MCF 10A (cell line): Measurements from ENCODE around the gene SLC4A8. TPM values are rescaled to one million over a fixed set of nuclear protein-coding genes. Genes with fewer than 3 reads are reported as not detected.
"Not testable (repeated sequence)": the region's sequence is repeated elsewhere in the genome, so short reads cannot be mapped to it uniquely, and the experiment has no call there.

Experiments
- BruUV-seq: library from RNA; stranded (reverse); fragments of 400-500 nt; replicated peaks from 2 replicates; lab custom pipeline; 2021; lab: Mats Ljungman, UMichigan
- CTCF ChIA-PET: fragments of 300-600 bp; sonication (Branson Sonifier 250); formaldehyde crosslinking; extraction: SDS; loops from one replicate; lab custom pipeline; 2021; ENCODE audit warnings: antibody characterized with exemption, inconsistent platforms; lab: Yijun Ruan, JAX
- POLR2A ChIA-PET: fragments of 300-600, 350-650 bp; sonication (Branson Sonifier 250); formaldehyde crosslinking; extraction: SDS; loops from one replicate; lab custom pipeline; 2020; ENCODE audit warnings: antibody characterized with exemption, inconsistent platforms; lab: Yijun Ruan, JAX
- DNase-seq: peaks from one replicate; pipeline ENCODE4 v3.0.0-alpha.2; 2018; ENCODE audit not compliant: unreplicated experiment
- H3K27ac Mint-ChIP-seq: one replicate; pipeline ENCODE4 v1.8.0; 2022; ENCODE audit warnings: mild to moderate bottlenecking, low read depth, mixed read lengths; ENCODE audit not compliant: unreplicated experiment
- H3K27me3 Mint-ChIP-seq: one replicate; pipeline ENCODE4 v1.8.0; 2022; ENCODE audit warnings: mixed read lengths; ENCODE audit not compliant: insufficient read depth, unreplicated experiment
- H3K36me3 Mint-ChIP-seq: one replicate; pipeline ENCODE4 v1.8.0; 2022; ENCODE audit warnings: mild to moderate bottlenecking, moderate library complexity, mixed read lengths; ENCODE audit not compliant: insufficient read depth, unreplicated experiment
- H3K4me1 Mint-ChIP-seq: one replicate; pipeline ENCODE4 v1.8.0; 2022; ENCODE audit warnings: mixed read lengths; ENCODE audit not compliant: insufficient read depth, unreplicated experiment
- H3K4me3 Mint-ChIP-seq: one replicate; pipeline ENCODE4 v1.8.0; 2022; ENCODE audit warnings: mild to moderate bottlenecking, moderate library complexity, mixed read lengths; ENCODE audit not compliant: unreplicated experiment
- H3K9me3 Mint-ChIP-seq: one replicate; pipeline ENCODE4 v1.8.0; 2022; ENCODE audit warnings: mixed read lengths; ENCODE audit not compliant: unreplicated experiment
- intact Hi-C: fragments of 100-400 bp; cut with micrococcal nuclease; formaldehyde crosslinking; loops from 2 replicates; pipeline ENCODE4 v1.14.1; 2022
- total RNA-seq: library from RNA; stranded (reverse); gene quantifications from 2 replicates; pipeline ENCODE4 v1.2.3, GENCODE V29; 2022
- TF ChIP-seq, protein P1 (sequence below): fragments of 200-600 bp; IDR thresholded peaks from one replicate; pipeline ENCODE4 v1.8.0; 2022; ENCODE audit warnings: antibody characterized with exemption, mild to moderate bottlenecking; ENCODE audit not compliant: unreplicated experiment

The SLC4A8 gene
- total RNA-seq, 1 experiment from 2014 or later, result 1.1 TPM

DNA sequence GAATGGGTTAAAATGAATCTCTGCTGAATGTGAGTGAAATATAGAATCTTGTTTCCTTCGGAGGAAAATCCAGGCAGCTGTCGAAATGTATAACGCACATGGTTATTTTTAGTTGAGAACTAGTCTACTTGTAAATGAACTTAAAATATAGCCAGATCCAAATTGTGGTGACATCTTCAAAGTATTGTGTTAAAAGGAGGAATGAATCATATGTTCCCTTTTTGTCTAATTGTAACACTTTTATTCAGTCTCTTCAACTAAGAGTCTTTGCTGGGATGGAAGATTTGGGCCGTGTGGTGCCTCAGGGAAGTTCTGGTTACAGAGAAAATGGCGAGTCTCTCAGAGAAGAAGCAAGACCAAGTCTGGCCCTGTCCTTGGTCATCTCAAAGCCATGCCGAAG, 82.5 kb downstream of the SLC4A8 start:
- no peak overlapping the region for H3K4me3 Mint-ChIP-seq
- no peak for DNase-seq
- no peaks in the 10 kb centered on the region for H3K4me1 Mint-ChIP-seq
- H3K36me3 Mint-ChIP-seq, result no peaks in the 10 kb centered on the region
- no TSS peak for BruUV-seq
- POLR2A ChIA-PET, result interaction anchor here (0.7 kb wide), 1 partner anchor 90 kb away, joined by 3 read pairs; no protein-coding TSS in a partner anchor
- no peak overlapping the region for H3K27ac Mint-ChIP-seq
- intact Hi-C loops, result no loop called here
- CTCF ChIA-PET, result no interaction called here
- H3K9me3 Mint-ChIP-seq, result no peaks in the 10 kb centered on the region
- TF ChIP-seq, protein P1, sequence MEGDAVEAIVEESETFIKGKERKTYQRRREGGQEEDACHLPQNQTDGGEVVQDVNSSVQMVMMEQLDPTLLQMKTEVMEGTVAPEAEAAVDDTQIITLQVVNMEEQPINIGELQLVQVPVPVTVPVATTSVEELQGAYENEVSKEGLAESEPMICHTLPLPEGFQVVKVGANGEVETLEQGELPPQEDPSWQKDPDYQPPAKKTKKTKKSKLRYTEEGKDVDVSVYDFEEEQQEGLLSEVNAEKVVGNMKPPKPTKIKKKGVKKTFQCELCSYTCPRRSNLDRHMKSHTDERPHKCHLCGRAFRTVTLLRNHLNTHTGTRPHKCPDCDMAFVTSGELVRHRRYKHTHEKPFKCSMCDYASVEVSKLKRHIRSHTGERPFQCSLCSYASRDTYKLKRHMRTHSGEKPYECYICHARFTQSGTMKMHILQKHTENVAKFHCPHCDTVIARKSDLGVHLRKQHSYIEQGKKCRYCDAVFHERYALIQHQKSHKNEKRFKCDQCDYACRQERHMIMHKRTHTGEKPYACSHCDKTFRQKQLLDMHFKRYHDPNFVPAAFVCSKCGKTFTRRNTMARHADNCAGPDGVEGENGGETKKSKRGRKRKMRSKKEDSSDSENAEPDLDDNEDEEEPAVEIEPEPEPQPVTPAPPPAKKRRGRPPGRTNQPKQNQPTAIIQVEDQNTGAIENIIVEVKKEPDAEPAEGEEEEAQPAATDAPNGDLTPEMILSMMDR, result no peak
- peaks cover 60% of the 10 kb centered on the region for H3K27me3 Mint-ChIP-seq

DNA sequence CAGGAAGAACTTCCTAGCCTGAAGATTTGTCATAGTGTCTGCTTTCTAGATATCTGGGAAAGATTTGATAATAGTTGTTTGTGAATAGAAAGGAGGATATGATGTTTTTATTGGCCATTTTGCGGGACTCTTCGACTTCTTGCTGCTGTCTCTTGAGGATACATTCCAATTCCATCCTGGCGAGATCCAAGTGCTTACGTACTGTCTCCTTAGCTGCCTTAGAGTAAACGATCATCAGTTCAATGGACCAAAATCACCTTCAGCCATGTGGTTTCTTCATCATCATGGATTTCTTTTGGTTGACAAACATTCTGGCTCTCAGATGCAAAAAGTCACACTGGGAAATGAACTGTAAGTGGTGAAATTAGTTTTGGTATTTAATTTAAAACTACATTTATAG, 83.7 kb downstream of the SLC4A8 start:
- Mint-ChIP-seq H3K4me3 (no peak overlapping the region), H3K27me3 (peaks cover 71% of the 10 kb centered on the region), H3K9me3 (no peaks in the 10 kb centered on the region), H3K27ac (no peak overlapping the region), H3K36me3 (no peaks in the 10 kb centered on the region), H3K4me1 (no peaks in the 10 kb centered on the region)
- ChIA-PET CTCF (no interaction called here), POLR2A (no interaction called here)
- no peak for DNase-seq
- intact Hi-C loops, result no loop called here
- BruUV-seq, result no TSS peak
- TF ChIP-seq, protein P1, result no peak

DNA sequence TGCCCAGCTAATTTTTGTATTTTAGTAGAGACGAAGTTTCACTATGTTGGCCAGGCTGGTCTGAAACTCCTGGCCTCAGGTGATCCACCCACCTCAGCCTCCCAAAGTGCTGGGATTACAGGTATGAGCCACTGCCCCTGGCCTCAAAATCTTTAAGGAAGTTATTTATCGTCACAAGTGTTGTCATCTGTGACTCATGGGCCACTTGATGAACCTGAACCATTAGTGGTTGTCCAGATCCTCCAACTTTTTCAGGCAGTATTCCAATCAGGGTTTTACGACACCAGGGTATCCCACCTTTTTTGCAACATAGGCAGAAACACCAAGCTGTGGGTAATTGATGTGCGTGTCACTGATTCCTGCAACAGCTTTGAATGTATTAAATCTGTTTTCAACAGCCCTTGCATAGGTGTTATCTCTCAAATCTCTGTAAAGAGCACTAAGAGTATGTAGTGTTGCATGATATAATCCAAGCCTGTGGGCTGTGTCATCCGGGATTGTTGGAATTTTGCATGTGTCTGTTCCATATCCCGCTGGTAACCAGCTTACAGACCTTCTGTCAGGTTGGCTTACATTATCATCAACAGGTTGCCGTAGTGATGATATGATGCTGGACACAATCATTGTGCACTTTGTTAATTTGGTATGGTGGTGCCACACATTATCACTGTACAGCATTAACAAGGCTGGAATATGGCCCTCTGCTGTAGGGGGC, 87.1 kb downstream of the SLC4A8 start:
- no peak overlapping the region for H3K27ac Mint-ChIP-seq
- H3K36me3 Mint-ChIP-seq, result no peaks in the 10 kb centered on the region
- BruUV-seq, result no TSS peak
- DNase-seq, result no peak
- H3K9me3 Mint-ChIP-seq, result no peaks in the 10 kb centered on the region
- H3K4me1 Mint-ChIP-seq, result no peaks in the 10 kb centered on the region
- intact Hi-C loops, result no loop called here
- ChIA-PET CTCF (no interaction called here), POLR2A (interaction anchor here (0.6 kb wide), 1 partner anchor 14 kb away, joined by 4 read pairs; no protein-coding TSS in a partner anchor)
- H3K27me3 Mint-ChIP-seq, result peaks cover 72% of the 10 kb centered on the region
- H3K4me3 Mint-ChIP-seq, result no peak overlapping the region
- TF ChIP-seq, protein P1, result no peak

DNA sequence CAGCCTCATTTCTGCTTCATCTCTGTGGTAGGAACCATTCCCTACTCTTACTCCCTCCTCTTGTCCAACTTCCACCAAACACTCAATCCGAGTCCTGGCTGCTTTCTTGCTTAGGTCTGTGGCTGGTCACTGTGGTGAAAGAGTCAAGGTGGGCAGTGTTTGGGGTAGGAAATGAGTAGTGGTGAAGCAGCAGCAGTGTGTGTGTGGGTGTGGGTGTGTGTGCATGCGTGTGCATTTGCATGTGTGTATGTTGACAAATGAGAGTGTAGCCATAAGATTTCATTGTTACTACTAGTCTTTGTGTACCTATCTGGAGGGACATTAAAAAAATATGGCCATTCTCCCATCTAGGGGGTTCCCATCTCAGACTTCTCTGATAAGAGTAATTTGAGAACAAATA, 87.8 kb downstream of the SLC4A8 start:
- no peaks in the 10 kb centered on the region for H3K36me3 Mint-ChIP-seq
- H3K9me3 Mint-ChIP-seq, result no peaks in the 10 kb centered on the region
- intact Hi-C loops, result no loop called here
- DNase-seq, result no peak
- no peaks in the 10 kb centered on the region for H3K4me1 Mint-ChIP-seq
- peaks cover 67% of the 10 kb centered on the region for H3K27me3 Mint-ChIP-seq
- CTCF ChIA-PET, result interaction anchor here (0.6 to 1.5 kb wide), 3 partner anchors 9 to 91 kb away, joined by 3 to 4 read pairs (median 3); no protein-coding TSS in a partner anchor
- H3K27ac Mint-ChIP-seq, result no peak overlapping the region
- POLR2A ChIA-PET, result no interaction called here
- TF ChIP-seq, protein P1, result no peak
- no TSS peak for BruUV-seq
- H3K4me3 Mint-ChIP-seq, result no peak overlapping the region

DNA sequence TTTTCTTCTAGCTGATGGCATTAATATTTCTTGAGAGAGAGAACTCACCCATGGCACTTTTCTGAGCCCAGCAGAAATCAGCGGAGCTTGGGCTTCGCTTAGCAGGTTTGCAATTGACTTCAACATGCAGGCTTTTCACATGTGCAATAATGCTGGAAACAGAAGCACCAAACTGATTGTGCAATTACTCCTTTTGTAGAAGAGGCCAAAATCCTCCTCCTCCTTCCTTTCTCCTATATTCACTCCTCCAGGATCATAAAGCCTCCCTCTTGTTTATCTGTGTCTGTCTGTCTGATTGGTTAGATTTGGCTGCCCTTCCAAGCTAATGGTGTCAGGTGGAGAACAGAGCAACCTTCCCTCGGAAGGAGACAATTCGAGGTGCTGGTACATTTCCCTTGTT, 90.4 kb downstream of the SLC4A8 start:
- H3K36me3 Mint-ChIP-seq, BruUV-seq, H3K4me3 Mint-ChIP-seq, DNase-seq, H3K27ac Mint-ChIP-seq, H3K4me1 Mint-ChIP-seq, CTCF ChIA-PET, H3K9me3 Mint-ChIP-seq, intact Hi-C loops, POLR2A ChIA-PET: not testable (repeated sequence)
- H3K27me3 Mint-ChIP-seq, result peaks cover 41% of the 10 kb centered on the region
